HG03135 (cell line): ENCODE data around the gene CNPY3.
"Not testable (repeated sequence)": the region's sequence is repeated elsewhere in the genome, so short reads cannot be mapped to it uniquely, and the experiment has no call there.

ENCODE experiments used
- ATAC-seq: cut with Tn5 transposase; IDR thresholded peaks from one replicate; pipeline ENCODE4 v1.9.1; 2021; ENCODE audit warnings: mild to moderate bottlenecking, moderate library complexity; ENCODE audit not compliant: unreplicated experiment

Gene CNPY3

DNA sequence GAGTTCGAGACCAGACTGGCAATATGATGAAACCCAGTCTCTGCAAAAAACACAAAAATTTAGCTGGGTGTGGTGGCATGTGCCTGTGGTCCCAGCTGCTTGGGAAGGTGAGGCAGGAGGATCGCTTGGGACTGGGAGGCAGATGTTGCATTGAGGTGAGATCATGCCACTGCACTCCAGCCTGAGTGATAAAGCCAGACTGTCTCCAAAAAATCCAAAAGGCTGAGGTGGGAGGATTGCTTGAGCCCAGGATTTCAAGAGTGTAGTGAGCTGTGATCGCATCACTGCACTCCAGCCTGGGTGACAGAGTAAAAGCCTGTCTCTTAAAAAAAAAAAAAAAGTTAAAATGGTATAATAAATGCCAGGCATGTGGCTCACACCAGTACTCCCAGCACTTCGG, 14.7 kb upstream of the CNPY3 start:
- no peak for ATAC-seq

DNA sequence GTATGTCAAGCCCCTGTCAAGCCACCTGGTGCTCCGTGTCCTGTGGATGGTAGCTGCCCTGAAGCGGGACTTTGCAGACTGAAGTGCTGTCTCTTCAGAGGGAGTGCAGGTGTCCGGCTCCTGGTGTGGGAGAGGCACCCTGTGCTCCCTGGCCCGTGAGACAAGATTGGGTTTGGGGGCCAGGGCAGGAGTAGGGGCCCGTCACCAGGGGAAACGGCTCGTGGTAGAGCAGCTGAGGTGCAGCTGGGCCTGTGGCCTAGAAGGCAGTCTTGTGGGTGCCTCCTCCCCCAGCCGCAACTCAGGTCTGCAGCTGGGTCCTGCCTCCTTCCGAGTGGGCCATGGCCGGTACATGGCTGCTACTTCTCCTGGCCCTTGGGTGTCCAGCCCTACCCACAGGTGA, 13.5 kb upstream of the CNPY3 start, which contains the start of gene PTCRA:
Gene PTCRA, plus strand, starts transcription at position 322 of the 400 bp plus-strand sequence. Its CDS starts 17 bp downstream, at position 339.
- ATAC-seq, result no peak

DNA sequence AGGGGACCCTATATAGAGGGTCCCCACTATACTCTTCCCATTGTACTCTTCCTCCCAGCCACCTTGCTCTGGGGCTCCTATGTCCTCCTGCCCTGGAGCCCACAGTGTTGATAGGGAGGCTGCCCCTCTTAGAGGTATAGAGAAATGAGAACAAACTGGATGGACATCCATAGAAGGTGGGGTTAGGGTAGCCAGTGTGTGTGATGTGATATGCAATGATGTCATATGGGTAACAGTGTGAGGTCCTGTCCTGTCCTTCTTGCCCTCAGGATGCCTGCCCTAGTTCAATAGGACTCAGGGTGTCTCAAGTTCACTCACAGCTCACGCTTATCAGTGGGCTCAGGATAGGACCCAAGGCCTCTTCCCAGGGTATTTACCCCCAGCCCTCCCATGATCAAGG, 13.0 kb upstream of the CNPY3 start:
- ATAC-seq, result no peak

DNA sequence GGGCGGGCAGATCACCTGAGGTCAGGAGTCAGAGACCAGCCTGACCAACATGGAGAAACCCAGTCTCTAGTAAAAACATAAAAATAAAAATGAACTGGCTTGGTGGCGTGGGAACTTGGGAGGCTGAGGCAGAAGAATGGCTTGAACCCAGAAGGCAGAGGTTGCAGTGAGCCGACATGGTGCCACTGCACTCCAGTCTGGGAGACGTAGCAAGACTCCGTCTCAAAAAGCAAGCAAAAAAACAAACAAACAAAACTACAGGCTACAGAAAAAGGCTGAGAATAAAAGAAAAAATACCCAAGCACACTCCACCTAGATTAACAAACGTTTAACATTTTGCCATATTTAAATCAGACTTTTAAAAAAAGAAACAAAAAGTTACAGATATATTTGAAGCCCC, 7.5 kb upstream of the CNPY3 start:
- no peak for ATAC-seq

DNA sequence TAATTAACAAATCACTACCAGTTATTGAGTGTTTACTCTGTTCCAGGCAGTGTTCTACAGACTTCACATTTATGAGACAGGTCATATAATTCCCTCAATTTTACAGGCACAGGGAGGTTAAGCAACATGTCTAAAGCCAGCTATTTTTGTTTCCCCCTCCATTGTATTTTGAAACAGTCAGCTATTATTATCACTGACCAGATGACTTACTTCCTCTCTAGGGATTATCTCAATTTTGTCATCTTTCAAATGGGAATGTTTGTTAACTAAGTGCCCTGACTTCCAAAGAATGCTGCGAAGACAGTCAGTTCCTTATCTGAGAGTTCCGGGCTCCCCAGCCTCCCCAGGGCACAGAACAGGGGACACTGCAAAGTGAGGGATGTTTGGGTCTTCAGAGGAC, 5.6 kb upstream of the CNPY3 start:
- no peak for ATAC-seq

DNA sequence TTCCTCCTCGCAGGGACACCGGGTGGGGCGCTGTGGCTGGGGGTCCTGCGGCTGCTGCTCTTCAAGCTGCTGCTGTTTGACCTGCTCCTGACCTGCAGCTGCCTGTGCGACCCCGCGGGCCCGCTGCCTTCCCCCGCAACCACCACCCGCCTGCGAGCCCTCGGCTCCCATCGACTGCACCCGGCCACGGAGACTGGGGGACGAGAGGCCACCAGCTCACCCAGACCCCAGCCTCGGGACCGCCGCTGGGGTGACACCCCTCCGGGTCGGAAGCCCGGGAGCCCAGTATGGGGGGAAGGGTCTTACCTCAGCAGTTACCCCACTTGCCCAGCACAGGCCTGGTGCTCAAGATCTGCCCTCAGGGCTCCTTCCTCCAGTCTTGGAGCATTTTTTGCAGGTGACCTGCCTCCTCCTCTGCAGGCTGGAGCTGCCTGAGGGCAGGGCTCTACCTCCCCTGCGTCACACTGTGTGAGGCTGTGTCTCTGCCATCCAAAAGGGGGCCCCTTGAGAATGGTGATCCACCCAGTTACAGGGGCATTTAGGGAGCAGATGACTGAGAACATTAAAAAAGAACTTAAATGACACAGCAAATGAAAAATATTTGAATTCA, 3.9 kb upstream of the CNPY3 start:
- no peak for ATAC-seq

DNA sequence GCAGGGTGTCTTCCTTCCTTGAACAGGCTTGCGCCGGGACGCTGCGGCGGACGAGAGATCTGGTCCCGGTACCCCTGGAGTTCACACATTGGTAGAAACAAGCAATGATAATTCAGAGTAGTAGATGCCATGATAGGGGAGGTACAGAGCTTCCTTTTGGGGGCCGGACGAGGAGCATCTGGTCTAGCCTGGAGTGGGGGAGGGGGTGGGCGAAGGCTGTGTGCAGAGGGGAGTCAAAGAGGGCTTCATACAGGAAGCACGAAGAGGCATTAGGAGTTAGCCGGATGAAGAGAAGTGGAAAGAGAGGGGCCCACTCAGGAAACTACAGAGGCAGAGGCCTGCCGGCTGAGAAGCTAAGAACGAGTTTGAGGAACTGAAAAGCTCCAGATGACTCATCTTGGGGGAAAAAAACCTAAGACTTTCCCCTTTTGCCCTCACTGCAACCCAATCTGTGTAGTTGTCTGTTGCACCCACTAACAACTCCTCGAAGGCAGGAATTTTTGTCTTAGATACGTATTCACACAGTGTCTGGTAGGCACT, 611 bp downstream of the CNPY3 start:
- peak; percentile 54 for ATAC-seq

DNA sequence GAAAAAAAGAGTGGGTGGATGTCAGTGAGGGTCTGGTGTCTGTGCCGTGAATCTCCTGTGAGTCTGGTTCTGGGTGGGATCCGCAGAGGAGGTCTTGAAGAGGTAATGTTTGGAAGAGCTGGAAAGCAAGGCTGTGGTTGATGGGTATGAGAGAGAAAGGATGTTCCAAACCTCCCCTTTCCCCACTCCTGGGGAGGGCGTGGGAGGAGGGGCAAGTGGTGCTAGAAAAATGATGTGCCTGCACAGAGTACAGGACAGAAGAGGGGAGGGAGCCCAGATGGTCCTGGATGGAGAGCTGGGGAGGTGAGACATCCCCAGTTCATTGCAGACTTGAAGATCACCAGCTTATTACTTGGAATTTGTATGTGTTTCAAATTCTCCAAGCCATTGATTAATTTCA, 3.1 kb downstream of the CNPY3 start:
- no peak for ATAC-seq

DNA sequence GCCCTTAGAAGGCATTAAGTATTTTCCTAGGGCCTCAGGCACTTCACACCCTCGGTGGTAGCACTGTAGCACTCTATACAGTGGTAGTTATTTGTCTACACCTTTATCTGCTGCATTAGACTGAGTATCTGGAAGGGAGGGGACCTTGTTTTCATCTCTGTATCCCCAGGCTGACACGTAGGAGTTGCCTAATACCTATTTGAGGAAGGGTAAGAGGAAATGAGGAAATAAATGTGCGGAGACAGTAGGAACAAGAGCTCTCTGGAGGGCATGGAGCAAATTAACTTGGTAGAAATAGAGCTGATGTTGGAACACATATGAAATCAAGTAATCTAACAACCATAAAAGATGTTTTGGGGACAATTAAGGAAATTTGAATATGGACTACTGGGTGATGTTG, 3.9 kb downstream of the CNPY3 start:
- ATAC-seq, result no peak

DNA sequence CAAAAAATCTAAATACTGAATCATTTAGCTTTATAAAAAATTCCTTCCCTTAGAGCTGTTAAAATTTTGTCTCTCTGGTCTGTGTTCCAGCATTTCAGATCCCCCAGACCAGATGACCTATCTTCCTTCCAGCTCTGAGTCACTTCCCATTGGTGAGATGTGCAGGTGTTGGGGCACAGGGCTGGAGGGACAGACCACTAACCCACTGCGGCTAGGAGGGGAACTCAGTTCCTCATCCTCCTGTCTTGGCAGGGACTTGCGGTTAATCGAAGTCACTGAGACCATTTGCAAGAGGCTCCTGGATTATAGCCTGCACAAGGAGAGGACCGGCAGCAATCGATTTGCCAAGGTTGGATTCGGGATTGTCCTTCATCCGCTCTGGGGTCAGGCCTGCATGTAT, 6.0 kb downstream of the CNPY3 start:
- no peak for ATAC-seq

DNA sequence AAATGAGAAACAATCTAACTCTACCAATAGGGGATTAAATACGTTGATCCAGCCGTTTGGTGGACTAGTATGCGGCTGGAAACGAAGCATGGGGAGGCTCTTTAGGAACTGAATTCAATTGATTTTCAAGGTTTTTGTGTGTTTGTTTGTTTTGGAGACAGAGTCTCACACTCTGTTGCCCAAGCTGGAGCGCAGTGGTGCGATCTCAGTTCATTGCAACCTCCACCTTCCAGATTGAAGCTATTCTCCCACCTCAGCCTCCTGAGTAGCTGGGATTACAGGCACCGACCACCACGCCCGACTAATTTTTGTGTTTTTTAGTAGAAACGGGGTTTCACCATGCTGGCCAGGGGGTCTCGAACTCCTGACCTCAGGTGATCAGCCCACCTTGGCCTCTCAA, 7.1 kb downstream of the CNPY3 start:
- ATAC-seq, result no peak

DNA sequence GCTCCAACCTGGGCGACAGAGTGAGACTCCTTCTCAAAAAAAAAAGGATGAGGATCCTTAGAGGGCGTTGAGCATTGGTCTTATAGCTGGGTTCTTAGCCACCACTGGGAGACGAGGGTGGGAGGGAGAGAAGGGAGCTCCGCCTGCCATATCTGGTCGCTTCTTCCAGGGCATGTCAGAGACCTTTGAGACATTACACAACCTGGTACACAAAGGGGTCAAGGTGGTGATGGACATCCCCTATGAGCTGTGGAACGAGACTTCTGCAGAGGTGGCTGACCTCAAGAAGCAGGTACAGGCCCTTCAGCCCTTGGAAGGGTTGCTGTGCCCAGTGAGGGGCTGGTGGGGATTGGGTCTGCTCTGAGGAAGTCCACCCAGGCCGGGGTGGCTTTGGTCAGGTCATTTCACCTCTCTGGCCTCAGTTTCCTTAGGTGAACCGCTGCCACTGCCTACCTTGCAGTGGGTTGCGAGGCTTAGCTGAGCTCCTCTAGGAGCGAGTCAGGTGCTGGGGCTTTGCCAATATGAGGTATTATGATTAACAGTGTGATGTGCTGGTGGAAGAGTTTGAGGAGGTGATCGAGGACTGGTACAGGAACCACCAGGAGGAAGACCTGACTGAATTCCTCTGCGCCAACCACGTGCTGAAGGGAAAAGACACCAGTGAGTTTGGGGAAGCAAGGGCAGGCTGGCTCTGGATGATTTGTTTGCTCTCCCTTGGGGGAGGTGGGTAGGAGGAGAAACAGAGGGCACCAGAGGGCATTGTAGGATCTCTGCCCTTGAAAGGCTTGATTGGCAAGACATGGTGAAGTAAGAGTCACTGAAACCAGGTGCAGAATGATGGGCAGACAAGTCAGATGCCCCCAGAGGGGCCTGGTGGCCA, 8.5 kb downstream of the CNPY3 start:
- ATAC-seq, result no peak

DNA sequence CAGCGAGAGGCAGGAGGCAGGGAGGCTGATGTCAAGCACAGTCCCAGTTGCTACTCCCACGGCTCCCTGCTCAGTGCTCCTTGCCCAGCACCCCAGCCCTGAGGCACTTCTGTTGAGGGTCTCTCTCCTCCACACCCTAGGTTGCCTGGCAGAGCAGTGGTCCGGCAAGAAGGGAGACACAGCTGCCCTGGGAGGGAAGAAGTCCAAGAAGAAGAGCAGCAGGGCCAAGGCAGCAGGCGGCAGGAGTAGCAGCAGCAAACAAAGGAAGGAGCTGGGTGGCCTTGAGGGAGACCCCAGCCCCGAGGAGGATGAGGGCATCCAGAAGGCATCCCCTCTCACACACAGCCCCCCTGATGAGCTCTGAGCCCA, 9.1 kb downstream of the CNPY3 start:
- ATAC-seq, result no peak

DNA sequence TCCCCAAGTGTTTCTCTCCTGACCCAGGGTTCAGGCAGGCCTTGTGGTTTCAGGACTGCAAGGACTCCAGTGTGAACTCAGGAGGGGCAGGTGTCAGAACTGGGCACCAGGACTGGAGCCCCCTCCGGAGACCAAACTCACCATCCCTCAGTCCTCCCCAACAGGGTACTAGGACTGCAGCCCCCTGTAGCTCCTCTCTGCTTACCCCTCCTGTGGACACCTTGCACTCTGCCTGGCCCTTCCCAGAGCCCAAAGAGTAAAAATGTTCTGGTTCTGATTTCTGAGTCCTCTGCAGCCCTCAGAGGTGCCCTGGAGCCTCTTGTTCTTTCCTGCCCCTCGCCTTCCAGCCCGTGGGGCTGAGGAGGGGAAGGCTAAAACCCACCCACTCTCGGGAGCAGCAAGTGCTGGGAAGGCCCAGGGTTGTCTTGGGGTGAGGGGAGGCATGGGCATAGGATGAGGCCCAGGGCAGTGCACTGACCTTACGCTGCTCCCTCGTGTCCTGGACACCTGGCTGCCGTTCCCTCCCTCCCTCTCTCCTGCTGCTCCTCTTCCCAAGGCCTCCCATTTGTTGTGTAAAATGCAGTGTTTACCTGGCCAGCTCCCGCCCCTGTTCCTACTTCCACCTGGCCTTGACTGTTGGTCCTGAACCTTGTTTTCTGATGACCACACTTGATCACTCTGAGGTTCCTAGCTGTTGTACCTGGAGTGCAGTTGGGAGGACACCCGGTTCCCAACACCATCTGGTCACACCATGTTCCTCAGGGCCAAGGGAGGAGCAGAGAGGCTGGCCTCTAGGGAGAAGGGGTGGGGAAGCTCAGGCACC, 9.9 kb downstream of the CNPY3 start:
- ATAC-seq, result no peak

DNA sequence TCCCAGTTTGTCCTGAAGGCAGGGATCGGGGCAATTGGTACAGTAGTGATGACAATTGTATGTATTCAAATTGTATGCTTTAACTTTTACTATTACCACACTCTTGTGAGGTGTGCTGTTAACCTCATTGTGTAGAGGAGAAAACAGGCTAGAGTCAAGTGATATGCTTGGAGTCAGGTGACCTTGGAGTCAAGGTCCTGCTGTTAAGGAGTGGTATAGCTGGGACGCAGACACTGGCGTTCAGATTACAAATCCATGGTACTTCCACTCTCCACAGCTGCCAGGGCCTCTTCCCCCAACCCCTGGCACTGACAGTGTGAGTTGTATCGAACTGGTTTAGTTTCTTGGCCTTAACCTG, 10.5 kb downstream of the CNPY3 start:
- no peak for ATAC-seq

DNA sequence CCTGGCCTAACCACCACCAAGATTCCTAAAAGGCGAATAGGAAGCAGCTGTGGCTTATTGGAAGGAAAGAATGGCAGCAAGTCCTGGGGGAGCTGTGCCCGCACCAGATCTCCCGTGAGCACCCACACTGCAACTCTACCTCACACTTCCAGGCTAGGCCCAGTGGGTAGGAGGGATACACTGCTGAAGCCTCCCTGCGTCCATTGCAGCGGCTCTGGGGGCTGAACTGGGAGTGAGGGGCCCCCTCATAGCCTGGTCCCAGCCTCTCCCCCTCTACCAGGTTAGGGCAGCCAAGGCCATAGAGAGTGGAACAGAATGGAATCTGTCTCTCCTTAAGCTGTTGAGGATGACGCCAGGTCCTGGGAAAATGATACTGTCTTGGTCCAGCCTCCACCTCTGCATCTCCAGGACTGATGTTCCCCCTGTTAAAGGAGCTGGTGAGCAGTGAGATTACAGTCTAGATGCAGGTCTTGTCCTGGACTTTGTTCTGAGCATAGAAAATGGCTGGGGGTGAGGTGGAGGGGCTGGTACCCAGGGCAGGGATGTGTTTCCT, 11.3 kb downstream of the CNPY3 start:
- no peak for ATAC-seq

DNA sequence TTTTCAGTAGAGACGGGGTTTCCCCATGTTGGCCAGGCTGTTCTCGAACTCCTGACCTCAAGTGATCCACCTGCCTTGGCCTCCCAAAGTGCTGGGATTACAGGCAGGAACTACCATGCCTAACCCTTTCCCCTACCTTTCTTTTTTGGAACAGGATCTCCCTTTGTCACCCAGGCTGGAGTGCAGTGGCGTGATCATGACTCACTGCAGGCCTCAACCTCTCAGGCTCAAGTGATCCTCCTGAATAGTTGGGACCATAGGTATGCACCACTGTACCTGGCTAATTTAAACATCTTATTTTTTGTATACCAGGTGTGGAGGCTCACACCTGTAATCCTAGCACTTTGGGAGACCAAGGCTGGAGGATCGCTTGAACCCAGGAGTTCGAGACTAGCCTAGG, 12.1 kb downstream of the CNPY3 start:
- ATAC-seq, result not testable (repeated sequence)

DNA sequence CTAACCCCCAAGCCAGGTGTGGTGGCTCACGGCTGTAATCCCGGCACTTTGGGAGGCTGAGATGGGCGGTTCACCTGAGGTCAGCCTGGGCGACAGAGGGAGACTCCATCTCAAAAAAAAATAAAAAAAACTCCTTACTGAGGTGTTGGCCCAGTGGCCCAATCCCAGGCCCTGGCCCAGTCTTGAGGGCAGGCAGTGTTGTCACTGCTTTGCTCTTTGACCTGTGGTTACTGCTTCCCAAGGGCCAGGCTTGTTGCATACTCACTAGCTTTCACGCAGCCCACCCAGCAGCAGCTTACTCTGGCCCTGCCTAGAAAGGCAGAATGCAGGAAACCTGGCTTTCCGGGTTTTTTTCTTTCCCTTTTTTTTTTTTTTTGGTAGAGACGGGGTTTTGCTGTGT, 13.2 kb downstream of the CNPY3 start:
- no peak for ATAC-seq

DNA sequence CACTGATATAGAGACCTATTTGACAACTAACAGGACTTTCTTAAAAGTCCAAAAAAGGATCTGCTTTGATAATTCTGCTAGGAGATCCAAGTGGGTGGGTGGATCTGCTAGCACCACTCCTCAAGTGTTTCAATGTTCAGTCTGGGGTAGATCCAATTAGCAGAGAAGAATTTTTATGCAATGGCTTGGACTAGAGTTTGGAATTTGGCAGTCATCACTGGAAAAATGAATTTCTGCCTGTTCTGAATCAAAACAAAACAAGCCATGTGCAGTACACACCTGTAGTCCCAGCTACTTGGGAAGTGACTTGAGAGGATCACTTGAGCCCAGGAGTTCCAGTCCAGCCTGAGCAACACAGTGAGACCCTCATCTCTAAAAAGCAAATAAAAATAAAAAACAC, 18.7 kb downstream of the CNPY3 start:
- no peak for ATAC-seq

DNA sequence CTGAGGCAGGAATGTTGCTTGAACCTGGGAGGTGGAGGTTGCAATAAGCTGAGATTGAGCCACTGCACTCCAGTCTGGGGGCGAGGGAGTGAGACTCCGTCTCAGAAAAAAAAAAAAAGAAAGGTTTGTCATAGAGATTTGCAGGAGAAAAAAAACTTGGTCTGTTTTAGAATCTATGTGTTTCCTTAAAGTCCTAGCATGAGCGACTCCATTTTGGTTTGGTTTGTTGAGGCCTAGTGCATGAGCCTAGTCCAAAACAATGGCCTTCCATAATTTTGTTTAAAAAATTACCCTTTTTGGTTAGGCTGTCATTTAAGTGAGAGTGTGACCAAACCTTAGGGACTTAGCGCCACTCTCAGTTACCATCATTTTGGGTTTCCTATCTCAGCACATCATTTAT, 23.1 kb downstream of the CNPY3 start:
- ATAC-seq, result no peak

DNA sequence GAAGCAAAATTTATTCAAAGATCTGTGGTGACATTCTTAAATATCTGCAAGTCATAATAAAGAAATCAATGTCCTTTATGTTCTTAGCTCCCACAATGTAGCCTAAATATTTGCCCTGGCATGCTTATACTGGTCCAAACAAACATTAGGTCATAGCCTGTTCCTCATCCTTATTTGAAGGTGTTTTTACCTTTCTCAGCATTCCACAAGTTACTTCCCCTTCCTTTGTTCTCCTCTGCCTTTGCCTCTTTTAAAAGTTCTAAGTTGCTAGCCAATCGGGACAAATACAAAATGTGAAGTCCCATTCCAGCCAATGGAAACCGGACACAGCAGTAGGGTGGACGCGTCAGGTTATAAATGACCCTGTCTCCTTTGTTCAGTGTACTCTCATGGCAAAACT, 25.1 kb downstream of the CNPY3 start:
- not testable (repeated sequence) for ATAC-seq
